Measurements from ENCODE around the gene NDST3. TPM values are rescaled to one million over a fixed set of nuclear protein-coding genes. Genes with fewer than 3 reads are reported as not detected.

NDST3 gene
- total RNA-seq, 6 experiments from 2014 or later: not detected

DNA sequence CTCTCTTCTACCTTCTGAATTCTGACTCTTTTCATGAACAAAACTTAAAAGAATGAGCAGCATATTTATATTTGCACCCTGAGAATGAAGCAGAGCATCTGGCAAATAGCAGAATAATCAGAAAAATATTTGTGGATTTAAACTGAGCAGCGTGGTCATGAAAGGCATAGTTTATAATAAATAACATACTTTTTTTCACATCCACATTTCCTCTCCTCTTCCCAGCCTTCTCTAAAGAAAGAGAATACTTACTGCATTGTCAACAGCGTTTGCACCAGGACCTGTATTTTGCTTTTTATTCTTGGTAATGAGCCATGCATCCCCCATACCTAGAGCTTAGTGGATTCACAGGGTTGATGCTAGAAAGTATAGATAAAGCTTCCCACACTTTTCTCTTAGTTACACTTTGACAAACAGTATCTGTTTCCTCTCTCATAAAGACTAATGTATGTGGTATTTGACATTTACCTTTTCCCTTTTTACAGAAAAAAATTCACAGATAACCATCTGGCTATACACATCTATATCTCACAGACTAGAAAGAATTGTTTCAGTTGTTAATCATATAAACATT is 187.0 kb downstream of the NDST3 start:
- H3K4me3 Mint-ChIP-seq: no peak overlapping the region
- no peak for DNase-seq
- no peaks in the 10 kb centered on the region for H3K36me3 Mint-ChIP-seq (ENCODE audit: low read depth)
- TF ChIP-seq, protein P1, sequence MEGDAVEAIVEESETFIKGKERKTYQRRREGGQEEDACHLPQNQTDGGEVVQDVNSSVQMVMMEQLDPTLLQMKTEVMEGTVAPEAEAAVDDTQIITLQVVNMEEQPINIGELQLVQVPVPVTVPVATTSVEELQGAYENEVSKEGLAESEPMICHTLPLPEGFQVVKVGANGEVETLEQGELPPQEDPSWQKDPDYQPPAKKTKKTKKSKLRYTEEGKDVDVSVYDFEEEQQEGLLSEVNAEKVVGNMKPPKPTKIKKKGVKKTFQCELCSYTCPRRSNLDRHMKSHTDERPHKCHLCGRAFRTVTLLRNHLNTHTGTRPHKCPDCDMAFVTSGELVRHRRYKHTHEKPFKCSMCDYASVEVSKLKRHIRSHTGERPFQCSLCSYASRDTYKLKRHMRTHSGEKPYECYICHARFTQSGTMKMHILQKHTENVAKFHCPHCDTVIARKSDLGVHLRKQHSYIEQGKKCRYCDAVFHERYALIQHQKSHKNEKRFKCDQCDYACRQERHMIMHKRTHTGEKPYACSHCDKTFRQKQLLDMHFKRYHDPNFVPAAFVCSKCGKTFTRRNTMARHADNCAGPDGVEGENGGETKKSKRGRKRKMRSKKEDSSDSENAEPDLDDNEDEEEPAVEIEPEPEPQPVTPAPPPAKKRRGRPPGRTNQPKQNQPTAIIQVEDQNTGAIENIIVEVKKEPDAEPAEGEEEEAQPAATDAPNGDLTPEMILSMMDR (IDR thresholded peaks at IDR 0.05): no peak
- H3K27ac Mint-ChIP-seq: no peak overlapping the region
- H3K27me3 Mint-ChIP-seq (ENCODE audit: insufficient read depth): no peaks in the 10 kb centered on the region; the same call in none of the 2 replicates
- peaks cover 29% of the 10 kb centered on the region for H3K4me1 Mint-ChIP-seq (ENCODE audit: low read depth)
- no peaks in the 10 kb centered on the region for H3K9me3 Mint-ChIP-seq

DNA sequence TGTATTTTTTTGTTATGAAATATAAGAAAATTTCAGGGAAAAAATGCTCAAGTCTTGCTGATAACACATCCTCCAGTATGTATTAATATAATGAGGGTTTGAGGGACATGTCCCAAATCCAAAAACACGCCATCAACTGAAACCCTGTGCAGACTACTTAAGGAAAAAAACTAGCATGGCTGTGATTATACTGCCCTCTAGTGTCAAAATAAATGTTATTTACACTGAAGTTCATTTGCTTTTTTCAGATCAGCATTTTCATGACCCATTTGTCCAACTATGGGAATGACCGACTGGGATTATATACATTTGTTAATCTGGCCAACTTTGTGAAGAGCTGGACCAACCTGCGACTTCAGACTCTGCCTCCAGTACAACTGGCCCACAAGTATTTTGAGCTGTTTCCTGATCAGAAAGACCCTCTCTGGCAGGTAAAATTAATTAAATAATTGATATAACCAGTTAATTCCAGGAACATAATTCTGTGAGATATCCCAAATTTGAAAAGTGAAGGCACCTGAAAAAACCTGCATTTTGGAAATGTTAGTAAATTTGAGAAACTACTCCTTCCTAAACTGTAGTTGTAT is 190.1 kb downstream of the NDST3 start:
- H3K27me3 Mint-ChIP-seq (ENCODE audit: insufficient read depth): no peaks in the 10 kb centered on the region; the same call in none of the 2 replicates
- H3K27ac Mint-ChIP-seq: no peak overlapping the region
- H3K4me3 Mint-ChIP-seq: no peak overlapping the region
- no peaks in the 10 kb centered on the region for H3K9me3 Mint-ChIP-seq
- TF ChIP-seq, protein P1 (IDR thresholded peaks at IDR 0.05): peak; percentile 93
- no peaks in the 10 kb centered on the region for H3K36me3 Mint-ChIP-seq (ENCODE audit: low read depth)
- H3K4me1 Mint-ChIP-seq (ENCODE audit: low read depth): peaks cover 29% of the 10 kb centered on the region
- peak; percentile 41 for DNase-seq

DNA sequence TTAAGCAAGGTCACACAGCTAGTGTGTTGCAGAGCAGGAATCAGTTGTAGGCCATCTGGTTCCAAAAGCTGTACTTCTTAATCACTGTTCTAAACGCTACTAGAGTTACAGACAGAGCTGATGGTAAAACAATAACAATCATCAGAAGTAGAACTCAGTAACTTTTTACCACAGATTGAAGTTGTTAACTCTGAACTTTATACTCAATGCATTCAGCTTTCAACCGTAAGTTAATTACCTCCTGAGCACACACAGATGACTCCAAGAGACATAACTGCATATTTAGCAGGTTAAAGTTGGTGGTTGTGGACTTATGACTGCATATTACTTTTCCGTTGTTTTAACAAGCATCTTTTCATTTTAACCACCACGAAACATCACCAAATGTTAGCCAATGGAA is 191.2 kb downstream of the NDST3 start:
- TF ChIP-seq, protein P1 (IDR thresholded peaks at IDR 0.05): no peak
- Mint-ChIP-seq H3K4me3 (no peak overlapping the region), H3K36me3 (ENCODE audit: low read depth) (no peaks in the 10 kb centered on the region), H3K27me3 (ENCODE audit: insufficient read depth) (no peaks in the 10 kb centered on the region), H3K4me1 (ENCODE audit: low read depth) (peaks cover 29% of the 10 kb centered on the region), H3K27ac (no peak overlapping the region), H3K9me3 (no peaks in the 10 kb centered on the region)
- DNase-seq: no peak

DNA sequence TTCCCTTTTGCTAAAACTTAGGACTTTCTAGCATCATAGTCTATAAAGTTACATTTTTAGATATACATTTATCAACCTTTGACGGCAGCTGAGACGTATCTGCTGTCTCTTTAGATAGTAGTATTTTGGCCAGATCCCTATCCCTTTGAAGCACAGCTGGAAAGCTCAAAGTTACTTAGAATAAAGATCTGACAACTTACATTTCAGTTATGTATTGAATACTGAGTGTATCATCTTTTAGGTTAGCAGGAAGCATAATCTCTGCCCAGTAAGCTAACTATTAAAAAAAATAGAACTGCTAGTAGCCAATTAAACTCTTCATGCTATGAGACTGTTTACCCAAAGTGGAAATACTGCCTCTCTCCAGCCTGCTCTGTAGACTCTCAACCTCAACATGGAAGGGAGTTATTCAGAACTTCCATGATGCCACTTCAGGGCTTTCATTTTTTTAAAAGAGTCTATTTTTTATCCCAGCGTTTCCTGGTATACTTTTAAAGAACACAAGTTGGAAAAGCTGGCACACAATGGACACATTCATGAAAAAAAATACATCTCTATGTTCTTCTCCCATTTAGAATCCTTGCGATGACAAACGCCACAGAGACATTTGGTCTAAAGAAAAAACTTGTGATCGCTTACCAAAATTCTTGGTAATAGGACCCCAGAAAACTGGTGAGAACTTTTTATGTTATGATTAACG is 192.2 kb downstream of the NDST3 start:
- no peak for DNase-seq
- Mint-ChIP-seq H3K4me1 (ENCODE audit: low read depth) (peaks cover 22% of the 10 kb centered on the region), H3K27me3 (ENCODE audit: insufficient read depth) (no peaks in the 10 kb centered on the region), H3K9me3 (no peaks in the 10 kb centered on the region), H3K36me3 (ENCODE audit: low read depth) (no peaks in the 10 kb centered on the region), H3K4me3 (no peak overlapping the region), H3K27ac (no peak overlapping the region)
- TF ChIP-seq, protein P1 (IDR thresholded peaks at IDR 0.05): no peak

DNA sequence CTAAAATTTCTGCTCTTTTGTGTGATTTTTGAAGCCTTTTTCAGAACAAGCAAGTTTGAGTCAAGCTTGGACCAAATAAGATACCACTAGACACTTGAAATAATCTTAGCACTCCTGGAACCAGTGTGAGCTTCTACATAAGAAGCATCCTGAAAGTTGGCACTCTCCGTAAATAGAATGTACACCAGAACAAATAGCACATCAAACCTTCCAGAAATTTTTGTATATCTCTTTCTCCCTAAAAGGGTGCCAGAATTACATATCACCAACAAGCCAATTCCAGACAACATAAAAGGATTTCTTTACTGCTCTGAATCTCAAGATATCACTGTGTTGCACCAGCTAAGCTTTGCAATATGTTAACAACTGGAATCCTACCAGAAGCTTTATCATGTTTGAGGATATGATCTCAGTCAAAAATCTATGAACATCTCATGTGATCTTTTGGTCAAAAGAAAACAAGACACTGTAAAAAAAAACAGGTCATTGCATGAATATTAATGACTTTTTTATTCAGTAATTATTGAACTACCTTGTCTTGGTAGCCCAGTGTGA is 201.4 kb downstream of the NDST3 start:
- peaks cover 10% of the 10 kb centered on the region for H3K27me3 Mint-ChIP-seq (ENCODE audit: insufficient read depth)
- H3K36me3 Mint-ChIP-seq (ENCODE audit: low read depth): no peaks in the 10 kb centered on the region

More for the DNA sequence above, 201.4 kb downstream of the NDST3 start:
- TF ChIP-seq, protein P1 (IDR thresholded peaks at IDR 0.05): no peak
- no peaks in the 10 kb centered on the region for H3K4me1 Mint-ChIP-seq (ENCODE audit: low read depth)
- no peak for DNase-seq
- no peak overlapping the region for H3K27ac Mint-ChIP-seq
- no peaks in the 10 kb centered on the region for H3K9me3 Mint-ChIP-seq
- H3K4me3 Mint-ChIP-seq: no peak overlapping the region

Data from HFFc6 (cell line).